HTERT RPE-1 (cell line): ENCODE measurements around the gene CENPE.

Source experiments
- in situ Hi-C: fragments of 300-500 bp; cut with MboI; formaldehyde crosslinking; loops from 4 replicates; pipeline ENCODE4 v1.14.3; 2020; ENCODE audit warnings: low sequenced_read_pairs

Gene CENPE

DNA sequence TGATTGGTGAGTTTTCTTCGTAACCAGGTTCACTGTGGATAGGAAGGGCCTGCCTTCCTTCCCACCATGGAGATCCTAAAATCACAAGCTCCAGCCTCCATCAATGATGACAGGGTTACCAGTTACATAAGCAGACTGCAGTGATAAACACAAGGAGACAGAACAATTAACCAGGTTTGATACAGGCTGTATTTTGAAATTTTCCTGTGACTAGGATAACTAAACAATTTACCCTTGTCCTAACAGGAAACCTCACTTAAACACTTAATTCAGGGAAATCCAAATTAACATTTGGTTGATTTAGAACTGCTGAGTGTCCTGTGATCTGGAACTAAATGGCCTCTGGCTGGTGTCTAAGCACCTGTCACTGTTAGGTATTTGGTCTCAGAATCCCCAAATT, 118.5 kb downstream of the CENPE start:
- in situ Hi-C loops, result no loop called here

DNA sequence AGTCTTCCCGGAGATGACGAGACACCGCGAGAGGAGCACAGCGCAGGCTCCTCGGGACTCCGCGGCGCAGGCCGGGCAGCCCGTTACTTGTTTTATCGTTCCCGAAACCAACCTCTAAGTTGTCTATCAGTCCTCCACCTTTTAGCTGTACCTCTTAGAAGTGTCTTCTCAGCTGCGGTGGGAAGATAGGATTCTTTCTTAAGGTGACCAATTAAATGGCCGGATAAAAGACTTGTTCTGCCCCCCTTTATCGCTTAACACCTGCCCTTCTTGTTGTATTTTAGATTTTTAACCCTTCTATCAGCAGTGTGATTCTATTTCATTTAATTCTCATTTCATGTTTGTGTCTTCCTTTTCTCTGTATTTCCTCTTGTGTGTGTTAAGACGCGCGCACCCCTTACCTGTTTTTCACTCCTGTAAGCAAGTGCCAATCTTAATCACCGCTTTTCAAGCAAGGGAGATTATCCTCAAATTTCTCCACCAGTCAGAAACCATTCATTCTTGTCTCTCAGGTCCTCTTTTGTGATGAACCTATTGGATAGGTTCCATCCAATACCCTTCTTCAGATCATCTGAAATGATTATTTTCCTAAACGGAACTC, 121.3 kb downstream of the CENPE start, which contains the start of gene SLC9B2:
Gene SLC9B2 (minus strand): TSS at position 15 of the 601 bp plus-strand sequence. CDS start 9,211 bp downstream, outside the sequence.
- in situ Hi-C loops, result no loop called here

DNA sequence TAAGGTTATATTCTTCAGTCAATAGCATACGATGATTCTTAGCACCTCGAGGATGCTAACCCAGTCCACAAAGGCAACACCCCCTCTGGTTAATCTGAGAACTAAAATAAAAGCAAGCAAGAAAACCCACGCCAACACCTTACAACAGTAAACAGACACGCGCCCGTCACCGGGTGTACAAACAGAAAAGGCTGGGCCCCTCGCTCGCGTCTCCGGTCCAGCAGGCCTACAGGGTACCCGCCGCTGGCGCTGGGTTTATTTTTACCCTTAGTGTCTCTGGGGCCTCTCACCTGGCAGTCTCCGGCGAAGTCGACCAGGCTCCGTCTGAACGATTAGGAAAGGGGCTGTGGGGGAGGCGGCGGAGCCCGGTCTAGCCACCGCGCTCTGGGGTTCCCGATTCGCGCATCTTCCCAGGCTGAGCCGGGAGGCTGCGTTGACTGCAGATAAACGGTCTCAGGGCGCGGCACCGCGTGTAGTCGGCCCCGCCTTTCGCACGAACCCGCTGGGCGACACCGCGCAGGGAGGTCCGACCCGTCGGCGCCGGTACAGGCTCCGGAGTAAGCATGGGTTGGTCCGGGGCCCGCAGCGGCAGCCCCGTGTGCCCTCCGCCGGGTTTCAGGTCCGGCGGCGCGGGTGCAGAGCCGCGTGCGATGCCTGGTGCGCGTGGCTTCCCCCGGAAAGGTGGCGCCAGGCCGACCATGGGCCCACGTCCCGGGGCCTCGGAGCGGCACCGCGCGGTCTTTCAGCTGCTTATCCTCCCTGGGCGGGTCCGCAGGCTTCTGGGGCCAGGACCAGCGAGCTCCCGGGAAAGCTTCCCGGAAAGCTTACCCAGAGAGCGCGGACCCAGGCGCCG, 122.0 kb downstream of the CENPE start:
- in situ Hi-C loops, result no loop called here

DNA sequence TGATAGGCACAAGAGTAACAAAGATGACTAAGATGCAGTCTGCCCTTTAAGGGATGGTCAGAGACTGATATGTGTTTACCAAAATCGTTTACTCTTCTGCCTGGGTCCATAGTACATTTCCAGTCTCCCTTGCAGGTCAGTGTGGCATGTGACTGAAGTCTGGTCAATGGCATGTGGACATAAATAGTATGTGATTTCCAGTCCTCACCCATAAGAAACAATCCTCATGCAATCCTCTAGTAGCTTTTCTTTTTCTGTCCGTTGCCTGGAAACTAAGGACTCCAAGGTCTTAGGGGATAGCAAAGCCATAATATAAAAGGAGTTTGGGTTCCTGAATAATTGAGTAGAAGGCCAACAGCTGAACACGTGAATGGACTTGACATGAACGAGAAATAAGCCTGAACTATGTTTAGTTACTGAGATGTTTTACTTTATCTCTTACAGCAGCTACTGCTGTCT, 122.7 kb downstream of the CENPE start:
- in situ Hi-C loops, result no loop called here

DNA sequence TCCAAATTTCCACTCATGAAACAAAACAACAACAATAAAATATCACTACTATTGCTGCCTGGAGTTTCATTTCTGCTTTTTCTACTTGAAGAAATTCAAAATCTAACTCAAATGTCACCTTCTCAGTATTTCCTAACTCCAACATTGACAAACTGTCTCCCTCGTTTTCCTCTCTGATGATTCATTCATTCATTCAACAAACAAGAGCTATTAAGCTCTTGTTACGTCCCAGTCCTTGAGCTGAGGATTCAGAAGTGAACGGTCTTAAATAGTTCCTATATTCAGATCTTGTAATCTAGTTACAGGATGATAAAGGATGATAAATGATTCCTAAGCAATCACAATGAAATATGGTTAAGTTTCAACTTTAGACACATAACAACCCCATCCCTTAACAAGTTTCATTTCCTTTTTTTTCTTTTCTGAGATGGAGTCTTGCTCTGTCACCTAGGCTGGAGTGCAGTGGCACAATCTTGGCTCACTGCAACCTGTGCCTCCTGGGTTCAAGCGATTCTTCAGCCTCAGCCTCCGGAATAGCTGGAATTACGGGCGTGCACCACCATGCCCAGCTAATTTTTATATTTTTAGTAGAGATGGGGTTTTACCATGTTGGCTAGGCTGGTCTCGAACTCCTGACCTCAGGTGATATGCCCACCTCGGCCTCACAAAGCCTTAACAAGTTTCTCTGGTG, 123.3 kb downstream of the CENPE start:
- in situ Hi-C loops, result no loop called here

DNA sequence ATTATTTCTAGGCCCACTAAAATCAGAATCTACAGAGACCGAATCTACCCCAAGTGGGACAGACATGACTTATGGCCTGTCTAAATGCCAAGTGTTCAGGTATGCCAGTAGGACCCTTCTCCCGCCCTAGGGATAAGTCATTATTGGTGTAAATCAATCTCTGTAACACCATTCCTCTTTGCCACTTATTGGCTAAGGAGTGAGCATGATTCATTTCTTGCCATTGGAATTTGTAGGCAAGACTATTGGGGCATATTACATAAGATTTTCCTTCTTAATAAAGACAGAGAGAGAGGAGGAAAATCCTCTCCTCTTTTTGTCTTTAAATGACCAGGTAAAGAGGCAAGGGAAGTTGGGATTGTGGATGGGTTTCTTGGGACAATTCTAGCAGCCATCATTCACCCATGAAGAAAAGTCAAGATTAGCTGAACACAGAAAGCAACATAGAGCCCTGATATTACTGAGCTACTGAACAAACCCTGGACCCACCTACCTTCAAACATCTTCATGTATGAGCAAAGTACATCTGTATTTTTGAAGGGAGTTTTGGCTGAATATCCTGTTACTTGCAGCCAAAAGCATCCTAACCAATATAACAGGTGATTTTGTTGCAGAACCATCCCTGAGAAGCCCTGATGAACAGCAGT, 124.2 kb downstream of the CENPE start:
- in situ Hi-C loops, result no loop called here

DNA sequence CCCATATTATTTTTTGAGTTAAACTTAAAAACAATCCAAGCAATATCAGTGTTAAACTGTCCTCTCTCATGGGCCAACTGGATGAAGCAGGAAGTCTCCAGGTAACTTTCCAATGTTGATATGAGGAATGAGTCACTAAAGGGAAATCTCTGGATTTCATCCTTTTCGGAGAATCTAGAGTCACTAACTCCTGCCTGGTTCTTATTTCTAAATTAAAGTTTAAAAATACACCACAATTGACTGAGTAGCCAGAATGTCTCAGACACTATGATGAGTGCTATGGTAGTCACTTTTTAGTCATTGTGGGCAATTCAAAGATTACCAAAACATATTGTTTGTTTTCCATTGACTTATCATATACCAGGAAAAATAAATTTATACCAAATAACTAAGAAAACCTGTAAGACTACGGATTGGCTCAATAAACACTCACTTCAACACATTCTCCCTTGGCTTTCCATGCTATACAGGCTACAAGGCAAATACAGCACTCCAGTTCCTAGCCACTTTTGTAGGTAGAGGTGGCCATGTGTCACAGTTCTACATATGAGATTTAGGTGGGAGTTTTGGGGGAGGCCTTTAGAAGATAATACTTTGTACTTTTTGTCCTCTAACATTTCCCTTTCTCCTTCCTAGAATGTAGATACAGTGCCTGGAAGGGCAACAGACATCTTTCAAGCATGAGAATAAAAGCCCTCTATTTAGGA, 130.1 kb downstream of the CENPE start:
- in situ Hi-C loops, result no loop called here

DNA sequence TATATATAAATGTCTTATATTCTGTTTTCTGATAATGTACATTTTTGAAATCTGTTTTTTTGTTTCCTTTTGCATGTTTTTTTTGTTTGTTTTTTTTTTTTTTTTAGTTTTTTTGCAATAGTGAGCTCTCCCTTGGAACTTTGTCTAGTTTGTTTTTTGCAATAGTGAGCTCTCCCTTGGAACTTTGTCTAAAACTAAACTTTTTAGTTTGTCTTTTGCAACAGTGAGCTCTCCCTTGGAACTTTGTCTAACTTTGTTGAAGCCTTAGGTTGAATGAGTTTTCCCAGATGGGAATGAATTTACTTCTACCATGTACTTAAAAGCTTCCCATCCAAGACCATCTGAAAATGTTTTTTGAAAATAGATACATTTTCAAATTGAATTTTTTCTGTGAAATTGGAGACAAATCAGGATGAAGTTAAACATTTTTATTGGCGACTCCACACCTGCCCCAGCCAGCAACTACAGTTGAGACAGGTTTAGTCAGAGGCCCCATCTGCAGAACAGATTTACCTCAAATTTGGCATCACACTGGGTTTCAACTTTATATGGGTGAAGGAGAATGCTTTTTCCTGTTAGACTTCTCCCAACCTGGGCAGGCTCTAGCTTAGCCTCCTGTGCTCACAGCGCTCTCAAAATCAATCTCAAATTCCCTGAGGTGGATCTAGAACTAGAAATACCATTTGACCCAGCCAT, 137.5 kb downstream of the CENPE start:
- in situ Hi-C loops, result no loop called here
